Measurements from ENCODE around the gene ZFP69B. TPM values are rescaled to one million over a fixed set of nuclear protein-coding genes. Genes with fewer than 3 reads are reported as not detected.

The ZFP69B gene
- total RNA-seq, 1 experiment from 2014 or later, result 8.2 TPM

DNA sequence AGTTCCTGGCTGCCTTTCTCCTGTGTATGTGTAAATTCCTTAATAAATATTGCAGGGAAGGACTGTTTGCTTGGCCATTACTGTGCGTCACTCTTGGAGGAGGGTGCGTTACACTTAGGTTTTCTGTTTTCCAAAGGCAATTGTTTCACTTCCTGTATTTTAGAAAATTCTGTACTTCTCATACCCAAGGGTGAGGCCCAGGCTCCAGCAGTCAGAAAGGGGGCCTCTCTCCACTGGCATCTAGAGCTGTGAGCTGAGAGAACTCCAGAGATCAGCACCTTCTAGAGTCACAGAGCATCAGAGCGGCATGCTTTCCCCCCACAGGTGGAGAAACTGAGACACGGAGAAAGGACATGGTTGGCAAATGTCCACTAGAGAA, 27.0 kb upstream of the ZFP69B start:
- Histone ChIP-seq H3K27ac (no peak overlapping the region), H3K4me3 (no peak overlapping the region), H3K27me3 (no peaks in the 10 kb centered on the region), H3K36me3 (no peaks in the 10 kb centered on the region), H3K9me3 (replicated peaks) (no peaks in the 10 kb centered on the region), H3K4me1 (no peaks in the 10 kb centered on the region)
- DNase-seq, result no peak

- Histone ChIP-seq H3K36me3 (no peaks in the 10 kb centered on the region), H3K4me3 (no peak overlapping the region), H3K27ac (no peak overlapping the region), H3K4me1 (no peaks in the 10 kb centered on the region), H3K27me3 (no peaks in the 10 kb centered on the region), H3K9me3 (replicated peaks) (no peaks in the 10 kb centered on the region)
- DNase-seq, result no peak
These were observed 26.2 kb upstream of the ZFP69B start for GRCh38 chr1:40423951-40424618.

- H3K27ac ChIP-seq, result no peak overlapping the region
- H3K27me3 ChIP-seq, result no peaks in the 10 kb centered on the region
- DNase-seq, result no peak
- no peaks in the 10 kb centered on the region for H3K9me3 ChIP-seq (replicated peaks)
- no peaks in the 10 kb centered on the region for H3K4me1 ChIP-seq
- no peaks in the 10 kb centered on the region for H3K36me3 ChIP-seq
- H3K4me3 ChIP-seq, result no peak overlapping the region
These were observed 25.1 kb upstream of the ZFP69B start for GRCh38 chr1:40425198-40425597.

GRCh38 chr1:40431385-40431784, 18.9 kb upstream of the ZFP69B start:
- Histone ChIP-seq H3K9me3 (replicated peaks) (no peaks in the 10 kb centered on the region), H3K27ac (no peak overlapping the region), H3K27me3 (no peaks in the 10 kb centered on the region; the same call in 1 of the 2 replicates), H3K4me3 (no peak overlapping the region), H3K4me1 (no peaks in the 10 kb centered on the region), H3K36me3 (no peaks in the 10 kb centered on the region)
- no peak for DNase-seq

DNA sequence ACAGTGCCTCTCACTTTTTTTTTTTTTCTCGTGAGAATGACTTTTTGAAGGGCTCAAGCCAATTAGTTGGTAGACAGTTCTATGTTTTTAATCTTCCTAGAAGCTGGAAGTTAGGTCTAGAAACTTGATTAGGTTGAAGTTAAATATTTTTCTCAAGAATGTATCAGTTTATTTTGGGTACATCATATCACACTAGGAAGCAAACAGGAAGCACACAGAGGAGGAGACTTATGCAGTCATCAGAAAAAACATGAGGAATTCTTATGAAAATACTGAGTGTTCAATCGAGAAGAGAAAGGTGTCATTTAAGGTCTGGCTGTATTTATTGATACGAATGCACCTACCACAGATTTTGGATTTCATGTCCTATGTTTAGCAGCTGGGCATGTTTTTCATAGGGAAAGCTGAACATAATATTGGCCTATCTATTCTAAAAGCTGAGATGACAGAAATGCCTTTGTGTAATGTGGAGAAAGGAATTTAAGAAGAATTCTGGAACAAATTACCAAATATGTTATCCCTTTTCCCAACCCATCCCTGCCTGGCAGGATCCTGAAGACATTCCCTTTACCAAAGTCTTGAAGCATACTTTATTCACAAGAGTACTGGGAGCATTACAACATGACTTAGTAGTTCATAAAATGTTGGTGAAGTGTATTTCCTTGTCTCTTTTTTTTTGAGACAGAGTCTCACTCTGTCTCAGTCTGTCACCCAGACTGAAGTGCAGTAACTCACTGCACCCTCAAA, 17.5 kb upstream of the ZFP69B start:
- no peaks in the 10 kb centered on the region; the same call in 1 of the 2 replicates for H3K27me3 ChIP-seq
- no peaks in the 10 kb centered on the region for H3K36me3 ChIP-seq
- H3K9me3 ChIP-seq (replicated peaks), result no peaks in the 10 kb centered on the region
- H3K4me3 ChIP-seq, result no peak overlapping the region
- H3K27ac ChIP-seq, result no peak overlapping the region
- no peaks in the 10 kb centered on the region for H3K4me1 ChIP-seq
- no peak for DNase-seq

DNA sequence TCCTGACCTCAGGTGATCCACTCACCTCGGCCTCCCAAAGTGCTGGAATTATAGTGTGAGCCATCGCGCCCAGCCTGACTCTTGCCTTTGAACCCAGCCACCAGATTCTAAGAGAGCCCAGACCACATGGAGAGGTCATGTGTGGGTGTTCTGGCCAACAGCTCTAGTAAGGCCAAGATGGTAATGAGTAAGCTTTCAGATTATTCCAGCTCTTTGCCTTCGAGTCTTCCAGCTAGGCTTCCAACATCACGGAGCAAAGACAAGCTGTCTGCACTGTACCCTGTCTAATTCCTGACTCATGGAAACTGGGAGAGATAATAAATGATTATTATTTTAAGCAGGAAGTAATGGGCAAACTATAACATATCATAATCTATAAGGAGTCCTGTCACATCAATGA, 14.8 kb upstream of the ZFP69B start:
- no peak for DNase-seq
- H3K27me3 ChIP-seq, result no peaks in the 10 kb centered on the region; the same call in 1 of the 2 replicates
- H3K27ac ChIP-seq, result no peak overlapping the region

DNA sequence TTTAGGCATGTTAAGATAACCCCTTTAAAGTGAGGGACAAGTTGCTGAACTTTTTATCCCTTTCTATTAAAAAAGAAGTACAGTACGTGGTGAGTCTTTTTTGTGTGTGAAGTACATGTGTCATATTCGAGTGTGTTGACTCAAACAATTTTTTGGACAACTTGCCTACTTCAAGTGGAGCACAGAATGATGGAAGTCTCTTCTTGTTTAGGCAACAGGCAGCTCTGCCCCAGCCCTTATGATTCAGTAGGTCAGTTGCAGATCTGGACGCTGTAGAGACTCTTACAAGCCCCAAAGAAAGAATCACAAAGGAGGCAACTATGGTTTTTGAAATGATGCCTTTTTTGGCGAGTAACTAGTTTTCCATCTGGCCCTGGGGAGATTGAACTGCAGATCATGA, 14.4 kb upstream of the ZFP69B start:
- DNase-seq, result no peak
- Histone ChIP-seq H3K9me3 (replicated peaks) (peaks cover 3% of the 10 kb centered on the region; the same call in 1 of the 2 replicates), H3K27me3 (no peaks in the 10 kb centered on the region; the same call in 1 of the 2 replicates), H3K36me3 (no peaks in the 10 kb centered on the region), H3K4me1 (no peaks in the 10 kb centered on the region), H3K27ac (no peak overlapping the region), H3K4me3 (no peak overlapping the region)

More for the DNA sequence above, 14.8 kb upstream of the ZFP69B start:
- H3K4me3 ChIP-seq, result no peak overlapping the region
- H3K4me1 ChIP-seq, result no peaks in the 10 kb centered on the region
- peaks cover 3% of the 10 kb centered on the region; the same call in 1 of the 2 replicates for H3K9me3 ChIP-seq (replicated peaks)
- H3K36me3 ChIP-seq, result no peaks in the 10 kb centered on the region

DNA sequence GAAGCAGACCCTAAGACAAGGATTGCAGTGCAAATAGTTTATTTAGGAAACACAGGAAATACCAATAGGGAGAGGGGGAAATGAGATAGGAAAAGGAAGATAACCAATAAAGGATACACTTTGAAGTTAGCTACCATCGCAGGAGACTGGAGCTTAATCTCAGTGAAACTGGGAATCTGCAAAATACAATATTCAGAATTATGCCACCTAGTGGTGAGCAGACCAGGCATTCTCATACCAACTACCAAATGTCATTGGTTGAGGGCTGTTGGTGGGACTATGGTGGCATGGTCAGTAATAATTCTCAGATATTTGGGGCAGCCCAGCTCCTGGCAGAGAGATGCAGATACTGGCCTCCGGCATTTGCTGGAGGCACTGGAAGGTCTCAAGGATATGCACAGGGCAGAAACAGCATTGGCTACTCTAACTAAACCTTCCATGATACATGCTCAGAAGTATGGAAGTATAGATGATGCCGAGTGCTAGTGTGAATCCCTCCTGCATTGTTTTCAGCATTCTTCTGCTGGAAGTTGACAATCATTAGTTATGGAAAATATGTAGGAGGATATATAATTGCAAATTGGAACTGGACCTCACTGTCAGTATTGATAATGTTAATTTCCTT, 11.8 kb upstream of the ZFP69B start:
- no peaks in the 10 kb centered on the region for H3K36me3 ChIP-seq
- DNase-seq, result peak; percentile 24 to 62
- H3K9me3 ChIP-seq (replicated peaks), result peaks cover 3% of the 10 kb centered on the region; the same call in 1 of the 2 replicates
- no peak overlapping the region for H3K4me3 ChIP-seq
- H3K27ac ChIP-seq, result no peak overlapping the region
- H3K4me1 ChIP-seq, result no peaks in the 10 kb centered on the region
- H3K27me3 ChIP-seq, result no peaks in the 10 kb centered on the region

DNA sequence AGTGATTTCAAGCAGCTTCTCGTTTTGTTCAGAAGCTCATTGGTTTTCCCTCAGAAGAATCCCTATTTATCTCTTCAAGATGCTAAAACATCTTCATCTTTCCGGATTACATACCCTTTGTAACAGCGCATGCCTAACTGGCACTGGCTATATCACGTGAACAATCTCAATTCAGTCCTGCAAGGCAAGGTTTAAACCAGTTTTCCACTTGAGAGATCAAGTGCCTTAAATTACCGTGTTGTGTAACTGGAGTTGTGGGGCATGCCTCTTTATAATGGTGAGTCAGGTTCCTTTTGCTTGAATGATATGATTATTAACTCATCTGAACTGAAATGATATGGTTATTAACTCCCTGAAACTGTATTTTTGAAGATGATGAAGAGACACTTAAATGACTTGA, 11.0 kb upstream of the ZFP69B start:
- Histone ChIP-seq H3K27me3 (no peaks in the 10 kb centered on the region), H3K9me3 (replicated peaks) (peaks cover 3% of the 10 kb centered on the region; the same call in 1 of the 2 replicates), H3K4me3 (no peak overlapping the region), H3K27ac (no peak overlapping the region), H3K36me3 (no peaks in the 10 kb centered on the region), H3K4me1 (no peaks in the 10 kb centered on the region)
- no peak for DNase-seq

DNA sequence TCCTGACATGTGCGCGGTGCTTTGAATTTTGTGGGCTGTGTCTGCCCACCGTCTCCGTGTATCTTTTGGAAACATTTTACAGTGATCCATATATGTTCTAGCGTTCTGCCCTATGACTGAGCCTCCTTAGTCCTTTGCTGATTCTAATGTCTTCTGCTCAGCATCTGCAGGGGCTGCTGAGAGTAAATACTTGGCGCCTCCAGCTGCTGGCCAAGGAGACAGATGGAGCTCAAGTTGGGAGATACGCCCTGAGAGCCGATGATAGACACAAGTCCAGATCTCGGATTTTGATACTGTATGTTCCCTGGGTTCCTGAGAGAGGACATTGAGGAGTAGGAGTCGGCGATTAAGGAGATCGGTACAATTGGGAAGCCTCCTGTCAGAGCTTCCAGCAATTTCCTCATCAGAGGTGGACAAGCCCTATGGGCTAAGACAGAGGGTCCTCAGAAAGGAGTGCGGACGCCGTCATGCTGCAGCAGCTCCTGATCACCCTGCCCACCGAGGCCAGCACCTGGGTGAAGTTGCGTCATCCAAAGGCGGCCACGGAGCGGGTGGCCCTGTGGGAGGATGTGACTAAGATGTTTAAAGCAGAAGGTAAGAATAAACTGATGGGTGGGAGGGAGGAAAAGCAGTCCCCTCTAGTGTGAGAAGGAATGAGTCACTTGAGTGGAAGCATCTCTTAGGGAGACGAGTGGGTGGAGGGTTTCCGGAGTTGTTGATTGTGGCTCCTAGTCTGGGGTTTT, 390 bp downstream of the ZFP69B start:
- Histone ChIP-seq H3K4me1 (no peaks in the 10 kb centered on the region), H3K9me3 (replicated peaks) (peaks cover 13% of the 10 kb centered on the region), H3K36me3 (peaks cover 6% of the 10 kb centered on the region), H3K27ac (peak overlapping the region; percentile 61), H3K4me3 (peak overlapping the region; percentile 70), H3K27me3 (no peaks in the 10 kb centered on the region)
- peak in 1 of 2 experiments; percentile 17 for DNase-seq

DNA sequence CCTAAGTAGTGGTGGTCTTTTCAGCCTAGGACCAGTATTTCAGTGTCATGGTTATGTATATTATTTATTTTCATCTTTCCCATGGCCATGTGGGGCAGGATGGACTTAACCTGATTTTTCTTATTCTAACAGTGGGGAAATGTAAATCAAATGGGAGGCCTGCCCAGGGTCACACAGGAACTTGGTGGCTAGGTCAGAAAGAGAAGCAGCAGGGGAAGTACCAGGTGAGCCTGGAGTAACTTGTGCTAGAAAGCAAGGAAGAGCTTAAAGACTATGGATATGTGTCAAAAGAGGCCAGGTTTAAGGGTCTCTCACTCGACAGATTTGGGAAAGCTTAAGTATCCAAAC, 936 bp downstream of the ZFP69B start:
- Histone ChIP-seq H3K36me3 (peaks cover 6% of the 10 kb centered on the region), H3K27ac (peak overlapping the region; percentile 61; the same call in 1 of the 2 replicates), H3K9me3 (replicated peaks) (peaks cover 18% of the 10 kb centered on the region), H3K4me3 (peak overlapping the region; percentile 70), H3K27me3 (no peaks in the 10 kb centered on the region), H3K4me1 (no peaks in the 10 kb centered on the region)
- no peak for DNase-seq

GRCh38 chr1:40454873-40455272, 4.6 kb downstream of the ZFP69B start:
- Histone ChIP-seq H3K36me3 (peaks cover 33% of the 10 kb centered on the region), H3K4me1 (no peaks in the 10 kb centered on the region), H3K27ac (no peak overlapping the region), H3K4me3 (no peak overlapping the region), H3K9me3 (replicated peaks) (peaks cover 31% of the 10 kb centered on the region), H3K27me3 (no peaks in the 10 kb centered on the region)
- no peak for DNase-seq

GRCh38 chr1:40462956-40463590, 12.8 kb downstream of the ZFP69B start:
- H3K36me3 ChIP-seq, result peaks cover 40% of the 10 kb centered on the region
- H3K27me3 ChIP-seq, result no peaks in the 10 kb centered on the region
- H3K27ac ChIP-seq, result no peak overlapping the region
- peaks cover 66% of the 10 kb centered on the region for H3K9me3 ChIP-seq (replicated peaks)
- DNase-seq, result peak in 1 of 2 experiments; percentile 24
- H3K4me3 ChIP-seq, result no peak overlapping the region
- no peaks in the 10 kb centered on the region for H3K4me1 ChIP-seq

GRCh38 chr1:40469327-40469726, 19.1 kb downstream of the ZFP69B start:
- no peak for DNase-seq
- Histone ChIP-seq H3K36me3 (0 out of 2 replicates have a peak, but pooled peaks cover 4% of the 10 kb centered on the region), H3K4me1 (no peaks in the 10 kb centered on the region), H3K4me3 (no peak overlapping the region), H3K27me3 (no peaks in the 10 kb centered on the region), H3K27ac (no peak overlapping the region), H3K9me3 (replicated peaks) (peaks cover 28% of the 10 kb centered on the region)
